Stimulated activated CD4-positive, alpha-beta T cell treated with anti-CD3 and anti-CD28 coated beads, Interleukin-4, amount 100 ng/mL, for 48 hours (primary cell): ENCODE measurements around the gene SPOCK1.

ENCODE experiments used
- DNase-seq, 2 donors: peaks; one replicate each; pipeline ENCODE4 v3.0.0-alpha.2; 2020; ENCODE audit warnings: low read depth in 2 of 2

Gene SPOCK1

DNA sequence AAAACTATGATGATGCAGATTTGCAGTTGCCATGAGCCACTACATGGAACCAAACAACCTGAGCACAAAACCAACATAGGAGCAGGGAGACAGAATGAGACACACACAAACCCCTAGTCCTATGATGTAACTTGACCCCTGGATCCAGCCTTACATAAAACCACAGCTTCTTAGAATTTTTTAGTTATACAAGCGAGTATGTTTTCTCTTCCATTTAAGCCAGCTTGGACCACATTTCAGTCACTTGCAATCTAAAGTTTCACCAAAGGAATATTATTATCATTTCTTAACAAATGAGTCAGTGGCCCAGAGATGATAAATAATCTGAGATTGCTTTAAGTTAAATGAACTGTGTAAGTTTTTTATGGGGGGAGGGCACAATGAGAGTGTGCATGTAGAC lies 6.8 kb downstream of the SPOCK1 start:
- no peak for DNase-seq

- DNase-seq, result no peak
Observed at GRCh38 chr5:137491121-137491520, 8.0 kb downstream of the SPOCK1 start.

DNA sequence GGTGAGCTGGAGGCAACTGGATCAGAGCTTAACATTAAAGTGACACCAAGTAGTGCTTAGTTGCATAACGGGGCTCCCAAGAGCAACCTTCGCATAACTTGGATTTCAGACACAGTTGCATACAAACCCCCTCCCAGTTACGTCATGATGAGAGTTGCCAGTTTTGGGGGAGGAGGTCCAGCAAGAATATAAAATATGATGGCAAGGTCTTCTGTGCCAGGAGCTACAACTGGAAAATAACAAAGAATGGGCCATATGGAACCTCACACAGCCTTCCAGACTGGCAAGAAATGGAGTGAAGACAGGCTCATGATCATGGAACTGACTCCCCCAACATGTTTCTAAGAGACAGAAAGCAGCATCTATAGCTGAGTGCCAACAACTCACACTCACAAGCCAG lies 8.5 kb downstream of the SPOCK1 start:
- no peak for DNase-seq

GRCh38 chr5:137488974-137489373 lies 10.2 kb downstream of the SPOCK1 start:
- DNase-seq, result no peak

DNA sequence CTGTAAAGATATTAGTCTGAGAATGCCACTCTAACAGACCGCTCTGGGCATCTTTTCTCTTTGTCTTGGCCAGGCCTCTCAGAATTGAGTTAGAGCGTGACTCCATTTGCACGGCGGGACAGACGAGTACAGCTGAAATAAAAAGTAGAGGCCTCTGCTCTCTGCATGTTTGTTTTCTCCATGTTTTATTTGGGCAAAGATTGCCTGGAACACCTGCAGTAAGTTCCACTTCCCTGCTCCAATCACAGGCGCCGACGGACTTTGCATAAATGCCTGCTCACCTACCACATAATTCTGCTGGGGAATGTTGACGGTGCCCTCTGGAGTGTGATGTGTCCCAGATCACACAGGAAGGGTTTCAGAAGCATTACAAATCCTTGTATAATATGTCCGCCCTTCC lies 10.6 kb downstream of the SPOCK1 start:
- no peak for DNase-seq

- no peak for DNase-seq
Observed at GRCh38 chr5:137487600-137487999, 11.5 kb downstream of the SPOCK1 start.

DNA sequence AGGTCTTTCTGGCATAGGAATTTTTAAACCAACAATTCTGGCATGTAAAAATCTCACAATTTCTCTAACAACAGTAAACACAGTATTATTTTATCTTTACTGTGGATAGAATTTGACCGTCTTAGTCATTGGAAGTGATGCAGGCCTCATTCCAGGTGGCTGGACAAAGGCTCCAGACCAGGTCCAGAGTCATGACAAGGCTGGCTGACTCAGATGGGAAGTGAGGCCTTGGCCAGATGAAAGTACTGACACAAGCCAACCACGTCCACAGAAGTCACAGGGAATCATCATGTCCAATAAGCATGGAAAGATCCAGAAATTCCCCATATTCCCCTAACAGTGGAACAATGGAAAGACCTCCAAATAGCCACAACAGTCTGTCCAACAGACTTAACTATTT lies 12.4 kb downstream of the SPOCK1 start:
- DNase-seq, result no peak

DNA sequence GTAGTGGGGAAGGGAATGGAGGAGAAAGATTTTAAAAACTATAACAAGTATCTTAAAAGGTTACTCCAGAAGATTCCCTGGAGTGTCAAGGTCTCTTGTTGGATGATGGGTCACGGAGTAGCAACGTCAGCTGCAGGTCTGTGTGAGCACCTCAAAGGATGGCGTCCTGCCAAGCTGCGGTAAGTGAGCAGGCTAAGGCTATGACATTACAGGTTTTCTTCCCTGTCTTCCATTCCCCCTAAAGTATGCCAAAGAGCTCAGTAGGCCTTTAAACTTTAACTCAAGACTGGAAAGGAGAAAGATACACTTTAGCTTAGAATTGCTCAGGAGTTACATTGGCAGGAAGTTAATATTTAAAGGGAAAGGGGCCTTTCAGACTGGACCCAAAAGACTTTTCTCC lies 17.5 kb downstream of the SPOCK1 start:
- DNase-seq, result no peak

GRCh38 chr5:137478043-137478442 lies 21.1 kb downstream of the SPOCK1 start:
- DNase-seq, result no peak

- DNase-seq, result no peak
Observed at GRCh38 chr5:137470921-137471220, 28.3 kb downstream of the SPOCK1 start.

DNA sequence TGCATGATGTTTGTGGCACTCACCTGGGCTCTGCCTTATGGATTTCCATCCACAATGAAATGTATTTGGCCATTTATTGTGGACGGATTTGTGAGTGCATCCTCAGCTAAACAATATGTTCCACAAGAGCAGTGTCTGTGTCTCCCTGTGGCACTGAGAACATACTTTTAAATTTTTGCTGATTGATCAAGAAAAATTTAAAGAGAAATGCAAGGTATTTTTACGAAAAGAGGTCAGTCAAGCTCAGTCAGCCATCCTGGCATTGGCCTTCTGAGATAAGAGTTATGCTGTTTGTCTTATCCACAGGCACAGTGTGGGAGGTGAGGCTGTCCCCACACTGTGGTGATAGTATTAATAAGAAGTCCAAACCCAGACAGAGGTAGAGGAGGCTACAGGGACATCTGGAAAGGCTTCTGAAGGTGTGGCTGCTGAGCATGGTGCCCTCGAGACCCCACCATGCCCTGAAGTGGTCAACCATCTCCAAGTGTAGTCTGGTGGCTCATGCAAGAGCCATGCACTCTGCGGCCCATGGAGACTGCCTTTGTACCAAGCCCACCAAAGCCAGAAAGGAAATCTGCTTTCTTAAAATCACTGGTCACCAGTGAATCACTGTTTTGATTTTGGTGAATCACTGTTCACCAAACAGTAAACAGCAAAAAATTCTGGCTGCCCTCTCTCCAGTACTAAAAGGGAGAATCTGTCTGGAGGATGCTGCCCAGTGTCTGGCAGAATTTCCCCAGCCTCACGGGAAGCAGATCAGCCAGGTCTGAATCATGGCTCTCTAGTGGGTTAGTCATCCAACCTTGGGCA lies 28.8 kb downstream of the SPOCK1 start:
- no peak for DNase-seq

GRCh38 chr5:137466889-137467288 lies 32.2 kb downstream of the SPOCK1 start:
- no peak for DNase-seq

DNA sequence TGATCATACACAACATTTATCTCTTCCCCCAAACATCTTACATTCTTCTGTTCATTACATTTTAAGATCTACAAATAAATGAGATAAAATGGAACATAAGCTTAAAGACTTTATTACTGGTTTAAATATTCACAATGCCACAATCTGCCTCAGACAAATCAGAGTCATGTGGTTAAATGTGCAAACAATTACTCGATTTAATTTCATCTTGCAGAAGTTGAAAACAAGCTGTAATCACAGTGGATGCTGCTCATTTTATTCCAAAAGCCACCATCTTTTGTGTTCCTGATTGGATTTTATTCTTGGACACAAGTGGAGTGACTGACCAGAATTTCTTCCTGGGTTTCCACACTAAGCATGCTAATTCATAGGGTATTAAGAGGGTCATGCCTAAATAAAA lies 33.2 kb downstream of the SPOCK1 start:
- DNase-seq, result no peak

GRCh38 chr5:137462816-137463520 lies 36.2 kb downstream of the SPOCK1 start:
- DNase-seq, result no peak

- no peak for DNase-seq
Observed at GRCh38 chr5:137462265-137462590, 36.9 kb downstream of the SPOCK1 start.

- DNase-seq, result no peak
Observed at GRCh38 chr5:137461391-137462264, 37.5 kb downstream of the SPOCK1 start.

GRCh38 chr5:137454671-137455070 lies 44.5 kb downstream of the SPOCK1 start:
- DNase-seq, result no peak

GRCh38 chr5:137453483-137454080 lies 45.5 kb downstream of the SPOCK1 start:
- no peak for DNase-seq

- DNase-seq, result no peak
Observed at GRCh38 chr5:137450759-137451158, 48.4 kb downstream of the SPOCK1 start.

- no peak for DNase-seq
Observed at GRCh38 chr5:137448868-137449267, 50.3 kb downstream of the SPOCK1 start.

GRCh38 chr5:137446615-137447014 lies 52.5 kb downstream of the SPOCK1 start:
- DNase-seq, result no peak

DNA sequence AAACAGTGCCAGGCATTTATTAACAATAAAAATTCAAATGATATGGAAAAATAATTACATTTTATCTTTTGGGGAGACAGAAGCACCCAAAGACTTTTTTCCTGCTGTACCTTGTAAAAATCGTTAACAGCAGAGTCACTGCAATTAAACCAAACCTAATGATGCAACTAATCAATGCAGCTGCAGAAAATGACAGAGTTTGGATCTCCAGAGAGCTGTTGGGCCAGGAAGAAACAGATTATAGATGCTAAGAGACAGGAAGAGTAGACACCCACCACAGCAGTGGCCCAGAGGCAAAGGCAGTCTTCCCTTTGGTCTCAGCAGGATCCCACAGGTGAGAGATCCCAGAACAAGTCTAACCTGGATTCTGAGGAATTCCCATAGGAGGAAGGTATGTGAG lies 53.0 kb downstream of the SPOCK1 start:
- no peak for DNase-seq
